ENCODE data around the gene ZCCHC24. TPM values are rescaled to one million over a fixed set of nuclear protein-coding genes. Genes with fewer than 3 reads are reported as not detected.

The ZCCHC24 gene
- total RNA-seq, 2 donors from 2014 or later, result 14.0 to 19.8 TPM

DNA sequence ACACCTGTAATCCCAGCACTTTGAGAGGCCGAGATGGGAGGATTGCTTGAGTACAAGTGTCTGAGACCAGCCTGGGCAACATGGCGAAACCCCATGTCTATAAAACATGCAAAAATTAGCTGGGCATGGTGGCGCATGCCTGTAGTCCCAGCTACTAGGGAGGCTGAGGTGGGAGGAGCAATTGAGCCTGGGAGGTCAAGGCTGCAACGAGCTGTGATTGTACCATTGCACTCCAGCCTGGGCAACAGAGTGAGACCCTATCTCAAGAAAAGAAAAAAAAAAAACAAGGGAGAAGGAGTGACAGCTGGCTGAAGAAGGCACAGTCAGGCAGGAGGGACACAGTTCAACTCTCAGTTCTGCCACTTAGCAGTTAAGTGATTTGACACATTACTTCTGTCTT, 26.4 kb upstream of the ZCCHC24 start:
- Histone ChIP-seq H3K36me3 (replicated peaks in 1 of 2; ENCODE audit: insufficient read depth in 1 of 2, low read depth in 2 of 2) (no peaks in the 10 kb centered on the region), H3K27ac (no peak overlapping the region), H3K27me3 (no peaks in the 10 kb centered on the region), H3K4me1 (peaks cover 10% of the 10 kb centered on the region), H3K9me3 (no peaks in the 10 kb centered on the region), H3K4me3 (no peak overlapping the region)
- no peak for ATAC-seq
- TF ChIP-seq, protein P1, sequence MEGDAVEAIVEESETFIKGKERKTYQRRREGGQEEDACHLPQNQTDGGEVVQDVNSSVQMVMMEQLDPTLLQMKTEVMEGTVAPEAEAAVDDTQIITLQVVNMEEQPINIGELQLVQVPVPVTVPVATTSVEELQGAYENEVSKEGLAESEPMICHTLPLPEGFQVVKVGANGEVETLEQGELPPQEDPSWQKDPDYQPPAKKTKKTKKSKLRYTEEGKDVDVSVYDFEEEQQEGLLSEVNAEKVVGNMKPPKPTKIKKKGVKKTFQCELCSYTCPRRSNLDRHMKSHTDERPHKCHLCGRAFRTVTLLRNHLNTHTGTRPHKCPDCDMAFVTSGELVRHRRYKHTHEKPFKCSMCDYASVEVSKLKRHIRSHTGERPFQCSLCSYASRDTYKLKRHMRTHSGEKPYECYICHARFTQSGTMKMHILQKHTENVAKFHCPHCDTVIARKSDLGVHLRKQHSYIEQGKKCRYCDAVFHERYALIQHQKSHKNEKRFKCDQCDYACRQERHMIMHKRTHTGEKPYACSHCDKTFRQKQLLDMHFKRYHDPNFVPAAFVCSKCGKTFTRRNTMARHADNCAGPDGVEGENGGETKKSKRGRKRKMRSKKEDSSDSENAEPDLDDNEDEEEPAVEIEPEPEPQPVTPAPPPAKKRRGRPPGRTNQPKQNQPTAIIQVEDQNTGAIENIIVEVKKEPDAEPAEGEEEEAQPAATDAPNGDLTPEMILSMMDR (IDR thresholded peaks at IDR 0.05), result no peak
- TF ChIP-seq POLR2A (IDR thresholded peaks at IDR 0.05), result no peak
- intact Hi-C loops (cut with DNase I), result no loop called here
- DNase-seq, result peak in 1 of 4 donors; percentile 2
- 91 to 92% methylated on average over 4 of the region's 4 CpGs for WGBS, 2 donors

DNA sequence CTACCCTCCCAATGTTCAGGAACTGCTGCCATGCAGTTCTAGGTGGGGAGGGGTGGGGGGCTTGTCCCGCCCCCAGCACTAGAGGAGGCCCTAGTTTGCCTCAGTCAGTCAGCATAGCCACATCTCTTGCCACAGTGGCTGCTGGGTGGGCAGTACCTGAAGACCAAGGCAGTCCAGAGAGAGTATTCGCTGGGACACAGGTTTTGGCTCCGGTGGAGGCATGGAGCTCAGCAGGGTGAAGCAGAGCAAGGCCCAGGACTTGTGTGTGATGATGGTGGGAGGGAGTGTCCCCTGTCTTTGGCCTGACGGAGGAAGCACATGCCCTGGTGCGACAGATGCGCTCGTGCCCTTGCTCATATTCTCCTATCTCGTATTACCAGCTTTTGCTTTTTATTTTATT, 24.7 kb upstream of the ZCCHC24 start:
- DNase-seq (peak in 1 of 4 donors; percentile 5), ATAC-seq (no peak)
- Histone ChIP-seq H3K9me3 (no peaks in the 10 kb centered on the region), H3K27me3 (no peaks in the 10 kb centered on the region), H3K27ac (no peak overlapping the region), H3K4me1 (peaks cover 10% of the 10 kb centered on the region), H3K4me3 (no peak overlapping the region), H3K36me3 (replicated peaks in 1 of 2; ENCODE audit: insufficient read depth in 1 of 2, low read depth in 2 of 2) (no peaks in the 10 kb centered on the region)
- WGBS, 2 donors, result 89 to 91% methylated on average over 8 of the region's 8 CpGs
- intact Hi-C loops (cut with DNase I), result no loop called here
- TF ChIP-seq POLR2A (IDR thresholded peaks at IDR 0.05), result no peak
- TF ChIP-seq, protein P1 (IDR thresholded peaks at IDR 0.05), result no peak

DNA sequence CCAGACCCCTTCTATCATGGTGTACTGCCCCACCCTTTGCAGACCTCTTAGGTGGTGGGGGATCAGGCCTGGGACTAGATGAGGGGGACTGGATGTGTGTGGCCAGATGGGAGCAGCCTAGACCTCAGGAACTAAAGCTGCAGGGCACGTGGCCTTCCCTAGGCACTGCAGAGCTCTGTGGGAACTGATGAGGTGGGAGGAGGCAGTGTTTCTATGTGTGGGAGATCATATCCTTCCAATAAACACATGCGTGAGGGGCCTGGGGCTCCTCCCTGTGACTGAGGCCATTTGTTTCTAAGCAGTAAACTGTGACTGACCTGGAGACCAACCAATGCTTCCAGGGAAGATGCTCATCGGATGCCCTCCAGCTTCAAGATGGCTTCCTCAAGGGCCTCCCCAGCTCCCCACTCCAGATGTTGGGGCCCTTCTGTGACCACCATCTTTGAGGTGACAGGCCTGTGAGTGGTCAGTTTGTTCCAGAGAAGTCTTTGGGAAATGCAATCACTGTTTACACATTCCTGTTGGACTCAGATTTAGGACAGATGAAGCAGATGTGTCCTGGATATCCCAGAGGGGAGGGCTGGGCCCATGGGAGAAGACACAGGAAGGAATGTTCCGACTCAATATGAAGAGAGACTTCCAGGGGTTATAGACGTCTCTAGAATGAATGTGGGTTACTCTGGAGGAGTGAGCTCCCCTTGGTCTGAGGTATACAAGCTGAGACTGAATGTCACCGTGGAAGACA, 23.6 kb upstream of the ZCCHC24 start:
- no peak overlapping the region for H3K27ac ChIP-seq
- no peaks in the 10 kb centered on the region for H3K9me3 ChIP-seq
- no peak for TF ChIP-seq POLR2A (IDR thresholded peaks at IDR 0.05)
- TF ChIP-seq, protein P1 (IDR thresholded peaks at IDR 0.05), result no peak
- H3K4me3 ChIP-seq, result no peak overlapping the region
- ATAC-seq (no peak), DNase-seq (peak in 1 of 4 donors; percentile 6)
- intact Hi-C loops (cut with DNase I), result no loop called here
- H3K36me3 ChIP-seq (replicated peaks in 1 of 2; ENCODE audit: insufficient read depth in 1 of 2, low read depth in 2 of 2), result no peaks in the 10 kb centered on the region
- 71 to 73% methylated on average over 5 to 6 of the region's 6 CpGs for WGBS, 2 donors
- no peaks in the 10 kb centered on the region for H3K27me3 ChIP-seq
- H3K4me1 ChIP-seq, result peaks cover 10% of the 10 kb centered on the region

DNA sequence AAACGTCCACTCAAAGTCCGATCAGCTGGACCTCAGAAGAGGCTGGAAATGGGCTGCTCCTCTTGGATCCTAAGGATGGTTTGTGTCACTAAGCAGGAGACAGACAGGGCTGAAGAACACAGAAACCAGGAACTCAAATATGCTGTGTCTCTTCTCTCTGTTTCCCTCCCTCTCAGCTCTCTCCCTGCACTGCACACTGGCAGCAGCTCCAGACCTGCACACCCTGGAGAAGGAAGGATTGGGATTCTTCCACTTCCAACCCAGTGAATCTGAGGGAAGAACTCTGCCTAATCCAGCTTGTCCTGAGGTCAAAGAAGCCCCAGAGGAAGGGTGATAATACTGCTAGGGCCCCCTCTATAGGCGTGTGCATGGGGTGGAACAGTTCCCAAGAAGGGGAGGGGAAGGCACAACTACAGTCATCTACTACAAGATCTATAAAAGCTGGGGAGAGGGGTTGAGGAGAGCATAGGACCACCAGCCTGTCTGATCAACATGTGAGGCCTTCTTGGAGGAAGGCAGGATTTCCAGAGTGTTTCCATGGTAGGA, 22.7 kb upstream of the ZCCHC24 start:
- Histone ChIP-seq H3K4me1 (peaks cover 10% of the 10 kb centered on the region), H3K27me3 (no peaks in the 10 kb centered on the region), H3K9me3 (no peaks in the 10 kb centered on the region), H3K4me3 (no peak overlapping the region), H3K27ac (peak overlapping the region in 1 of 4 donors; percentile 29), H3K36me3 (replicated peaks in 1 of 2; ENCODE audit: insufficient read depth in 1 of 2, low read depth in 2 of 2) (no peaks in the 10 kb centered on the region)
- ATAC-seq (peak; percentile 4), DNase-seq (peak in 1 of 4 donors; percentile 5)
- WGBS, 2 donors, result 56 to 58% methylated on average over 3 of the region's 3 CpGs
- TF ChIP-seq, protein P1 (IDR thresholded peaks at IDR 0.05), result no peak
- no peak for TF ChIP-seq POLR2A (IDR thresholded peaks at IDR 0.05)
- intact Hi-C loops (cut with DNase I), result no loop called here
